Stimulated activated CD8-positive, alpha-beta memory T cell treated with anti-CD3 and anti-CD28 coated beads, Interleukin-12 subunit alpha, Interleukin-12 subunit beta, amount 100 ng/mL, for 1 hour (primary cell): ENCODE data around the gene CRTAC1.

Experiments
- DNase-seq: peaks from one replicate; pipeline ENCODE4 v3.0.0-alpha.2; 2020; ENCODE audit warnings: low read depth

CRTAC1 gene

DNA sequence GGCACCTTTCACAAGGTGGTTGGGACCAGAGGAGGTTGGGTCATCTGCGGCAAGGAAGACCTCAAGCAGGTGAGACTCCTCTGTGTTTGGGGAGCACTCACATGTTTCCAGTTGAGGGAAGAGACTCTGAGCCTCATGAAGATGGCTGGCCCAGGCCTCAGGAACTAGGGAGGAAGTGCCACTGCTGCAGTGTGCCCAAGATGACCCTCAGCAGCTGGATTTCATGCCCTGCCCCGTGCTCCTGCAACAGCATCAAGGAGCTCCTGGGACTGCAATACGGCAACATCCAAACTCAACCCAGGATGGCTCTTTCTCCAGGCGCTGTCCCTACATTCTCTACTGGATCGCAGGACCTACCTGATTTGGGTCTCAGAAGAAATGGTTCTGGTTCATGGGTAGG lies 106.9 kb downstream of the CRTAC1 start:
- DNase-seq = no peak

DNA sequence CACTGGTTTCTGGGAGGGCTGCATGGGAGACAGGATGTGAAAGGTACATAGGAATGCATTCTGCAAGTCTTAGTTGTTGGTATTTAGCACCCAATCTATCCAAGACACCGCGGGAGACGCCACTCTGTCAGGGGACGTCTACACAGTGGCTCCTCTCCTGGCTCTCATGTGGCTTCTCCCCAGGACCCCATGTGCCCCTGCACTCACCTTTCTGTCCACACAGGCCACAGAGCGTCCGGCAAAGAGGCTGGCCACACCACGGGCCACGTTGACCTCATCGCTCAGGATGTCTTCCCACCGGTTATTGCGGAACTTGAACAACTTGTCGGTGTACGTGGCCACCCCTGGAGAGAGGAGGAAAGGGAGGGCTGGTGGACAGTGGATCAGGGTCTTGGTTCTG lies 107.4 kb downstream of the CRTAC1 start:
- DNase-seq = no peak

DNA sequence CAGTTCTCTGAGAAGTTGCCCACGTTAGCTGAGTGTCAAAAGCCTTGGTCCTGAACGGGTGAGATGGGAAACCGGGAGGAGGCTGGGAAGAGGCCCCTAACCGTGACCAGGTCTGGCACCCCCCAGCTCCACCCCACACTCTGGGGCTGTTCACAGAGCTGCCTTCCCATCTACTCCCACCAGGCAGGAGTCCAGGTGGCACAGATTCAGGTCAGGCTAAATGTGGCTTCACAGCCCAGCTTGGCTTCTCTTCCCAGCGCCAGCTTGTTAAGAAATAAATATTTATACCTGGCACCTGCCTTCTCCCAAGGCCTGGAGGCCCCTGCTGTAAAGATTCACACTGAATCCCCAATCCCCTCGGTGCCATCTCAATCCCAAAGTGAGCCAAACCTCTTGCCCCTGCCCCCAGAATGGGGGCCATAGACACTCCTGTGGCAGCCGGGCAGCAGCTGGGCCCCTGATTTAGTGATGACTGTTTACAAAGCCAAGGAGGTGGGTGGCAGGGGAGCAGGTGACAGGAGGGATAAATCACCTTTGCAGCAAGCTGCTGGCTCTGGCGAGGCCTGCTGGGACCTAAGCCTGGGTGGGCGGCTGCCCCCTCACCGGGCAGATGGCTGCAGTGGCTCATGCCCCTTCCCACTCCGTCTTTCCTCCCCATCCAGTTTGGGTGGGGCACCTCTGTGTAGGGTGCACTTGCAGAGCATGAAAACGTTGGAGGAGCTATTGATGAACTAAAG lies 108.2 kb downstream of the CRTAC1 start:
- no peak for DNase-seq

DNA sequence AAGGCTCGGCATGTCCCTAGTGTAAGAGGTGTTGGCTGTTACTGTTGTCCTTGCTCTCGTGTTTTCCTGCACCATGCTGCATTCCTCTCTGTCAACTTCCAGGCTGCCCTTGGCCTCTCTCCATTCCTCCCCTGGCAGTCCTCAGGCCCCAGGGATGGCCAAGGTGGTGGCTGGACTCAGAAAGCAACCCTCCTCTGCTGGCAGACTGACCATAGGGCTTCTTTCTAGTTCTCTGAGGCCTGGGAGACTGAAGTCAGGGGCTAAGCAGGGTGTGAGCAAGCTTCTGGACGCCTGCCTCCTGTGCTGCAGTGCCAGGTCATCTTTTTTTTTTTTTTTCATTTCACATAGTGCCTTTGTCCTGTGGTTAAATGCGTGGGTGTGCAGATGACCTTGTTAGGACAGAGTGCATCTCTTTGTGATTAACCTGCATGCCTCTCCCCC lies 108.8 kb downstream of the CRTAC1 start:
- DNase-seq = no peak

DNA sequence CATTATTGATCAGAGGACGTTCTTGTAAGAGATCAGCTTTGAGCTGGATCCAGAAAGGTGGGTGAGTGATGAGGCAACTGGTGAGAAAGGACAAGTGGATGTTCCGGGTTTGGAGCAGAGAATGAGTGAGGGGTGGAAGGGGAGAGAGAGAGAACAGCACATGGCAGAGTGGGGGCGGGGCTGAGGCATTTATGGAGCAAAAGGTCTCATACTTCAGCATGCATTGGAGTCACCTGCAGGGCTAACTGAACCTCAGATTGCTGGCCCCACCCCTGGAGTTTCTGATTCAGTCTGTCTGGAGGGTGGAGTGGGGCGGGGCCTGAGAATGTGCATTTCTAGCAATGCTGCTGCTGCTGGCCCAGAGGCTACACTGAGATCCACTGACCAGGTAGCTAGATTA lies 109.6 kb downstream of the CRTAC1 start:
- no peak for DNase-seq

DNA sequence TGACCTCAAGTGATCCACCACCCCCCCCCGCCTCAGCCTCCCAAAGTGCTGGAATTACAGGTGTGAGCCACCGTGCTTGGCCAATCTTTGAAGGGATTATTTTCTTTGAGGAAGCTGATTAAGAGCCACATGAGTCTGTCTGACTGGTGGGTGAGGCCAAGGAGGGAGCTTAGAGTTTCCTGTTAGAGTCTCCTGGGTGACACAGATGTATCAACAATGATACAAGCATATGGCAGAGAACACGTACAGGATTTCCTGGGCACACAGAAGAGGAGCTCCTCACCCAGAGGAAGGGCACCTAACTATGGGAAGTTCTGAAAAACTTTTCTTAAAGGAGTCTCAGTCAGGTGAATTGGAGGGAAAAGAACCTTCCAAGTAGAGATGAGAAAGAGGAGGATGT lies 111.4 kb downstream of the CRTAC1 start:
- no peak for DNase-seq

DNA sequence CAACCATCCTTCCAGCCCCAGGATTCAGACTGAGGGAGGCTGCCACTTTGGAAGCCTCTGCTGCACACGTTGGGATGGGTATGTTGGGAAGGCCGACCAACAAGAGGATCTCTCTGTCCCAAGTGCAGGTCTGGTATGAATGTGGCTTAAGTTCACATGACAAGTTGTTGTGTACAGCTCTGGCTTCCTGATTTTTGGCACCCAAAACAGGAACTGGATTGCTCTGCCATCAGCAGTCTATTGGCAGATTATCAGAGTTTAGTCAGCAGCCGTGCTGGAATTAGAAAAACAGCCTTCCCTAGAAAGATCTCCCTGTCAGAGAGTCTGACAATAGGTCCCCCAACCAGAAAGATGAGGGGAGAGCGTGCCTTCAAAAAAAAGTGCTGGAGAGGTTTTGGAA lies 113.8 kb downstream of the CRTAC1 start:
- no peak for DNase-seq

DNA sequence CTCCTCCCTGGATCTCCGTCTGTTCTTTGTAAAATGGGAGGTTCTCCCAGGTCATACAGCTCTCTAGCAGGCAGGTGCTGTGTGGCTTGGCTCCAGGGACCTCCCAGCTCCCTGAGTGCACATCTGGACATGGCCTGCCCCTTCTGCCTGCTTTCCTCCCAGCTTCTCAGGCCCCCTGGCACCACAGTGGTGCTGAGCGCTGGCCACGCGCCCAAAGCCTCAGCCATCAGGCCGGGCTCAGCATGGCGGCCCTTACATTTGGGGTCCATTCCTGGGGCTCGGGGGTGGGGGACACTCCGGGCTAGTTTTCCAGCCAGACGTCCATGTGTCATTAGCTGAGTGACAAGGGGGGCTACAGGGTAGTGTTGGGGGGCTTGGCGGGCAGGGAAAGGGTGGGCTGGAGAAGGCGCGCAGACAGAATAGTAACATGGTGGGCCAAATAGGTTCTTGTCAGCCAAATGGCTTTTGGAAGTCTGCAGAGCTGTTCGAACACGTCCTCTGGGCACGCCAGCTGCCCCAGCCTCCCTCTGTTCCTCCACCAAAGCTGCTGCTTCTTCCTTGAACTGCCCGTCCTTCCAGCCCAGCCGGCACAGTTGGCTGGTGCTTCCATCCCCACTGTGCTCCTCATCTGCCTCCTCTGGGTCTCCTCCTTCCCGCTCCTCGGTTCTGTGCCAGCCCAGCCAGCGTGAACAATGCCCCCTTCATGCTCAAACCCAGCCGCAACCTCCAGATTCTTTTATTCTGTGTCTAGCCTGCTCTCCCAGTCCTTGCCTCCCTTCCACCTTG lies 114.9 kb downstream of the CRTAC1 start:
- DNase-seq = no peak

DNA sequence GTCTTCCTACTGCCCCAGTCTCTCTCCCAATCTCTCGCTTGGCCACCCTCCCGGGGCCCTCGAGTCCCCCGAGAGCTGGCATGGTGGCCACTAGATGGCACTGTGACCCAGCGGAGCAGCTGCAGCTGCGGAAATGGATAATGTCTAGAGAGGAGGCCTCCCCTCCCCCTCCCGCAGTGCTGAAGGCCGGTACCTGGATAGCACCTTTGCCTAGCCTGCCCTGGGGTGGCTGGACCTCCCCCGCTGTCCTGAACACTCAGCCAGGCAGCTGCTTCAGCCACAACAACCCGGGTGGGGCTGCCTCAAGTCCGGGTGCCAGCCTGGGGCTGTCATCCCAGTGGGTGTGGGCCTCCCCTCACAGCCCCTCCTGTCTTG lies 115.6 kb downstream of the CRTAC1 start:
- peak; percentile 37 for DNase-seq

DNA sequence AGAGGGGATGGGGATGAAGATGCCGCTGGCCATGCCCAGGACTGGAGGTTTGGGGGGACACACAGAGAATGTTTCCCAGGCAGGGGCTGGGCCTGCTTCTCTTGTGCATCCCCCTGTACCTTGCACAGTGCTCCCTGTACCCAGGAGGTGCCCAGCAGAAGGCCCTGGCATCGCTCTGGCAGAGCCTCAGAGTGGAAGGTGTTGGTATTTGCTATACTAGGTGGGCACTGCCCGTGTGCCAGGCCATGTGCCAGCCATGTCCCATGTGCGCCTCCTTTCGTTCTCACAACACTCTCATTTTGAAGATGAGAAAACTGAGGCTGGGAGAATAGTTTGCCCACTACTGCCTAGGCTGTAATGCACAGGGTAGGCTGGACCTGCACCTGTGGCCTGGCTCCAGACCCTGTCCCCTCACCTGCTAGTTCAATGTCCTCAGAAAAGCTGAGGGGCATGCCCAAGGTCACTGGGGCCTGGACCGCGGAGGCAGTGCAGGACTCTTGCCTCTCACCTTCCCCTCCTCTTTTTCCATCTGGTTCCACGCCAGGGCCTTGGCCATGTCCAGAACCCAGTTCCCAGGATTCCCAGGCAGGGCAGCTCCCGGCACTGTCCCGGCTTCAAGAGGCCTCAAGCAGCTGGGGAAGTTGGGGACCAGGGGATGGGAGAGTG lies 116.1 kb downstream of the CRTAC1 start:
- DNase-seq = no peak

DNA sequence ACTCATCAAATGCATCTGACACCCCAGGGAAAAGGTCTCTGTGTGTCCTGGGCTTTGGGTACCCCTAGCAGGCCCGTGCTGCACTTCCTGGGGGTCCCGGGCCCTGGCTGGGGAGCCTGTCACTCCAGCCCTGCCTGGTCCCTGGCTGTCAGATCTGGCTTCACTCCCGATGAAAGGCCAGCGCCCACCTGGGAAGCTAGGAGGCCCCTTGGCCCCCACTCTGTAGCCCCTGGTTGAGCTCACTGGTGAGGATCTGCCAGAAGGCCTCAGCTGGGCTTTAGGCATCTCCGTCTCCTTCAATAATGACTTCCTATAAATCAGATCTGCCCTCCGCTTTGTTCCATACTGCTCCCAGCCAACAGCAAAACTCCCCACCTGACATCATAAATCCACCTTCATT lies 116.8 kb downstream of the CRTAC1 start:
- no peak for DNase-seq

DNA sequence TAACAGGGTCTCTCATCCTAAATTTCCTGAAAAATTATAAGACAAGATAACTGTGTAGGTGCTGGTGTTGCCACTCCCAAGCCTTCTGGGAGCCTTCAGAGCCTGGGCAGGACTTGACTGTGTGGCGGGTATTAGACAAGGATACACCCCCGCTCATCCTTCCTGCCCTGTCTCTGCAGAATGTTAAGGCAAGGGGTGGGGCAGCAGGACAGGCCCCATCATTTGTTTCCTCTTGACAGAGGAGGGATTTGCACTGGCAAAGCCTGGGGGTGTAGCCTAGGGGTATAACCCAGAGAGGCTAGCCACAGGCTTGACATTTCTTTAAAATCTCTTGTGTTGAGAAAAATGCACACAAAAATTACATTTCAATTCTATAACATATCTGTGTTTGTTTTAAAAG lies 117.2 kb downstream of the CRTAC1 start:
- no peak for DNase-seq

DNA sequence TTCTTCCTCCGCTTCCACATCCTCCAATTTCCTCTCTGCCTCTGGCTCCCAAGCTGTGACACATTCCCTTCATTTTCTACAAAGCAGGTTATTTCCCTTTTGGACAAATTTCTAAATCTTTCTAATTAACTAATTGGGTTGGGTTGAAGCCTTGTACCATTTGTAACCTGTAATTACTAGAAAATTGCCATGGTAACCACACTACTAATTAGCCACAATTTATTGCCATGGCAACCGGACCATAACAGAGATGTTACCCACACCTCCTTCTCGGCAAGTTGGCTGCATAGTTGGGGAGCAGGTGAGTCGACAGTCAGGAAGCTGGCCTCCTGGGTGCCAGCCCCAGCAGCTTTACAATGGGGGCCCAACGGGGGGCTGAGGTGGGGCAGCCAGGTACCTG lies 119.2 kb downstream of the CRTAC1 start:
- DNase-seq = no peak

DNA sequence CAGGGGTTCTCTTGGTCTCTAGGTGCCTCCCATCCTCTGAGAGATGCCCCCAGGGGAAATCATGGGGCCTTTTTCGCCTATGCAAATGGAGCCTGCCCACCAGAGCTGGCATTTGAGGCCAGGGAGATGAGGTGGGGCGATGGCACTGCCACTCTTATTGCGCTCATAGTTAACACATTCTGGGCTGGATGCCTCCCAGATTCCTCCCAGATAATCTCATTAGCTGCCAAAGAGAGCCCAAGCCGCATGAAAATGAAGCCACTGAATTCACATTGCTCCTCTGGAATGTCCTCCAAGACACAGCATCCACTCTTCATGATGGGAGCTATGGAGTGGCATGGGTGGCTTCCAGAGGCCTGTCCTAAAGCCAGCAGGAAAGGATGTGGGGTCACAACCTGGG lies 119.8 kb downstream of the CRTAC1 start:
- DNase-seq = no peak

DNA sequence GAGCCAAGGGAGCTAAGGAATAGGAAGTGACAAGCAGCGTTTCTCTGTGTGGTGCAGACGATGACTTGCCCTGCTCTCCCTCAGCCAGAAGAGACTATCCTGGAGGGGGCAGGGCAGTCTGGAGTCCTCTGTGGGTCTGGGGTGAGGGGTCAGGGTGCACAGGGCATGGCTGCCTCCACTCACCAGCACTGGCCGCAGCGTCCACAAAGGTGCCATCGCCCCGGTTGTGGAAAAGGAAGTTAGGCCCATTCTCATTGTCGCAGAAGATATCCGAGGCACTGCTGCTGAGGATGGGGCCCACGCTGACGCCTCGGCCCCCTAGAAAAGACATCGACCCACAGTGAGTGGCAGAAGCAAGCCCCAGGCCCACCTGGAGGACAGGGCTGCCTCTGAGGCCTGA lies 122.6 kb downstream of the CRTAC1 start:
- no peak for DNase-seq

DNA sequence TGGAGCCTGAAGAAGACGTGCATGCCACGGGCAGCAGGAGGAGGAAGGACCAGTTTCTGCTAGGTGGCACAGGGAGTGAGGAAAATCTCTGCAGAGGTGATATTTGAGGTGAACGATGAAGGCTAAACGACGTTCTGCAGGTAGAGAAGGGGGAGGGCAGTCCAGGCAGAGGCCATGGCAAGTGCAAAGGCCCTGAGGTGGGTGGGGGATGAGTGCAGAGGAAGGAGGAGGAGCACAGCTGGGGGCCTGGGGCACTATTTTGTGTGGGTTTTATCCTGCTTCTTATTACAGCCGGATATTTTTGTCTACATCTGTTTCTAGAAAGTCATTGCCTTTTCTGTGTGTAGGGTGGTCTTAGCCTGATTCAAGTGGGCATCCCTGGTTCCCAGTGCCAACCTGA lies 123.2 kb downstream of the CRTAC1 start:
- no peak for DNase-seq

DNA sequence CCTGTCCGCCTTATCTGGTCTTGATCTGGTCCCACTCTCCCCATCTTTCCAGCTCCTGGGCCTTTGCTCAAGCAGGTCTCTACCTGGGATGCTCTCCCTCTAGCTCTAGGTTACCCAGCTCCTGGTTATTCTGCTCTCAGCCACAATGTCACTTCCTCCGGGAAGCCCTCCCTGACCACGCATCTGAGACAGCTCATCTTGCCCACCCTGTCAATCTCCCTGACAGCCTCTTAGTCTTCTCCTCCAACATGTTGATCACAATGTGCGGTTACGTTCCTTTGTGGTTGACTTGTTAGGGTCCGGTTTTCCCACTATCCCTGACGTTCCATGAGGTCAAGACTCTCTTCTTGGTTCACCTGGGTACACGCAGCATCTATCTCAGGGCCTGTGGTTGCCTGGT lies 125.1 kb downstream of the CRTAC1 start:
- DNase-seq = no peak

DNA sequence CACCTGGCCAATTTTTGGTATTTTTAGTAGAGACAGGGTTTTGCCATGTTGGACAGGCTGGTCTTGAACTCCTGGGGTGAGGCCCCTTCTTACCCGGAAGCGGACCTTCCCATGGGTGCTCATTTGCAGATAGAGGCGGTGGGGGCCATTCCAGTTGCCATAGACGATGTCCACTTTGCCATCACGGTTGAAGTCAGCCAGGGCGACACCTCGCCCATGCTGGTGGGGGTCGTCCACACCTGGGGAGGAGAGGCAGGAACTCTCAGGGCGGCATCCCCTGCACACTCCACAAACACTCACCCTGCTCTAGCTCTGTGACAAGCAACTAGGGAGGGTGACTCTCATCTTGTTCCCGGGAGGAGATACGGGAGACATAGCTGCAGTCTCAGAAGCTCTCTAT lies 125.8 kb downstream of the CRTAC1 start:
- no peak for DNase-seq

DNA sequence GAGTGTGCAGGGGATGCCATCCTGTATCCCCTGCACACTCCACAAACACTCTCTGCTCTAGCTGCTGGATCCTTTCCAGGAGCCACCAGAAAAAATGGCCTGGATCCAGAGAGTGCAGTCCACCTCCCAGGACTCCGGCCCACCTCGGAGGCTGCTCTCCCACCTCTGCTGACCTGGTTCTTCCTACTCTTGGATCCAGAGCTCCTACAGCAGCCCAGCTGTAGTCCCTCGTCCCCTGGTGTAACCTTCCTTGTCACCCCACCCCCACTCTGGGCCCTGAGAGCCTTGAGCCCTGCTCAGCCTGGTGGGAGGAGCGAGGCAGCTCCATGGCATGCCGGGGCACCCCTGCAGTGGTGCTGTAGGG lies 126.4 kb downstream of the CRTAC1 start:
- DNase-seq = no peak

DNA sequence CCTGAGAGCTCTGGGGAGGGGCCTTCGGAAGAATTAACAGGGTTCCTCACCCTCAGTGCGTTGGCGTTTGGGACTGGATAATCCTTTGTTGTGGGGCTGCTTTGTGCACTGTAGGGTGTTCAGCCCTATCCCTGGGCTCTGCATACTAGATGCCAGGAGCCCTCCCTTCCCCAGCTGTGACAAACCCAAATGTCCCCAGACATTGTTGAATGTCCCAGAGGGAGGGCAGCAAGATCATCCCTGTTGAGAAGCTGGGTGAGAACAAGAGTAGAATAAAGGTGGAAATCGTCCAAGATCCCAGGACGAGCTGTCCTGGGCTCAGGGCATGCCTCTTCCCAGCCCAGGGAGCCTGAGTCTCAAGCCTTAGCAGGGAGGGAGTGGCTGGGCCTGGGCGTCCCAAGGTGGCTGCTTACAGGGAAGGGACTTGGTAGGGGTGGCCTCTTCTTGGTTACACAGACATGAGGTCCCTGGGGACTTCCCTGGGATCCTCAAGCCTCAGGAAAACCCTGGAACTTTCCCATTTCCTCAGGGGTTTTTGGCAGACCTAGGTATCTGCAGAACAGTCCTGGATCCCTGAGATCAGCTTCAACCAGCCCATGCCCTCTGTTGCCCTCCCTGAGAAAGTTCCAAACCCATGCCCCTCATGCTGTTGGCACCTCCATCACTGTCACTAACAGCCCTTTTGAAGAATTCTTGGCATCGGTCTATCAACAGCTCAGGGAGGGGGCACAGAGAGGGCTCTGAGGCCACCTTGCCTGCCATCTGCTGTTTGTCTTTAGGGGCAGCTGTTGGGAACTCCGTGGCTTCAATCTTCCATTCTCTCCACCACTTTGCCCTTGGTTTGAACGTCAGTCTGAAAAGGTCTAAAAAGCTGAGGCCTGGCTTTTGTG lies 127.0 kb downstream of the CRTAC1 start:
- DNase-seq = no peak

DNA sequence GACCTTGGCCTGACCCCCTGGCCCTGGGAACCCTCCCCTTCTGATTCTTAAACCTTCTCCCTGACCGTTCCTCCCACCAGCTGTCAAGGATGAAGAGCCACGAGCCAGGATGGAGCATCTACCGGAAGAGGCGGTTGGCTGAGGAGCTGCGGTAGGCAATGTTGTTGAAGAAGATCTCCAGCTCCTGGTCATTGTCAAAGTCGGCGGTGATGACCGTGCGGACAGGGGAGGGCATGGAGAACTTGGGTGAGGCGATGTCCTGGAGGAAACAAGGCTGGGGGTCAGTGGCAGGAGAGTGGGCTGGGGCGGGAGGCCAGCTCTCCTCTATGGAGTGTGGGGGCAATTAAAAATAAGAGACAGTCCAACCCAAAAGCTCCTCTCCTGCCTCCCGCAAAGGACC lies 129.0 kb downstream of the CRTAC1 start:
- no peak for DNase-seq

DNA sequence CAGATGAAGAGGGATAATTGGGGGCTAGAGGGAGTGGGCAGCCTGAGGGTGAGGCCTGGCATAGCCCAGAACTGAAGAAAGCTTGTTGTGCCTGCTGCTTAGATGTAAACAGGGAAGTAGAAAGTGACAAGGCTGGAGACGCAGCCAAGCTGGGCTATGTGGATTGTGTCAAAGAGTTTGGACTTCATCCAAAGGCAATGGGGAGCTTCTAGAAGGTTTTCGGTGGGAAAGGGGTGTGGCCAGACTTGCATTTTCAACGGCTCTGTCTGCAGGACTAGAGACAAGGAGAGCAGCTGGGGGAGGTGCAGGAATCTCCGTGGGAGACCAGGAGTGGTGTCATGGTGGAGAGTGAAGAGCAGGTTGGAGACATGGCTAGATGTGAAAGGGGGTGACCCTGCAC lies 132.0 kb downstream of the CRTAC1 start:
- no peak for DNase-seq
